HG03095 (cell line): ENCODE results near the gene ADAMTS17.

Experiments used
- ATAC-seq: cut with Tn5 transposase; IDR thresholded peaks from one replicate; pipeline ENCODE4 v1.9.1; 2021; ENCODE audit warnings: moderate library complexity; ENCODE audit not compliant: unreplicated experiment

Gene ADAMTS17

DNA sequence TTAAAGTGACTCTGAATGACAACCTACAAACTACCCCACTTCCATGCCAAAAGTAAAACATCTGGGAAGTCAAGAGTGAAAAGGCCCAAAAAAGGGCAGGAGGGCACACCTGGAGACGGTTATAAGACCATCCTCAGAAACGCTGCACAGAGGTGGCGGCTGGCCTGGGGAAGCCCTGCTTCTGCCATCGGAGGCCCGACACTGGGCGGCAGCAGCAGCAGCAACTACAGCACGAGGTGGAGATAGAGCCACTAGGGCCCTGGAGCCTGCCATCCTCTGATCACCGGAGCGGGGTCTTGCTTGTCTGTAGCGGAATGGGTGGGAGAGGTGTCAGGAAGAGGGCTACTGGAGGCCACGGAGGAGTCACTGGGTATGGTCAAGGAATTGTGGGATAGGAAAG lies 283.3 kb downstream of the ADAMTS17 start:
- no peak for ATAC-seq

DNA sequence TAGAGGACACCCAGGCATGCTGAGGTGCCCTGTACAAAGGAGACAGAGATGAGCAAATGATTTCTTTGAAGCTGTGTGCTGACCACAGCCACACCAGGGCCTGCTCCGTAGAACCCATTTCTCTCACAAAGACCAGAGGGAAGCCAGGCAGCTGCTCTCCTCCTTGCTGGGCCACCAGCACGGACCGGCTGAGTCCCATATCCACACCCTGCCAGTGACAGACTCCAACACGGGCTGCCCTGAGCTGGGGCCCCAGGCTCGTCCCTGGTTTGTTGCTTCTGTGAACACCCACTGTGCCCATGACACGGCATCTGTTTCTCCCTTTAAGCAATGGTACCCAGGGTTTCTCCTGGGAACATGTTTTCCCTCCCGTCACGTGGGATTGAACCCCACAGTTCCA lies 284.5 kb downstream of the ADAMTS17 start:
- ATAC-seq = no peak

DNA sequence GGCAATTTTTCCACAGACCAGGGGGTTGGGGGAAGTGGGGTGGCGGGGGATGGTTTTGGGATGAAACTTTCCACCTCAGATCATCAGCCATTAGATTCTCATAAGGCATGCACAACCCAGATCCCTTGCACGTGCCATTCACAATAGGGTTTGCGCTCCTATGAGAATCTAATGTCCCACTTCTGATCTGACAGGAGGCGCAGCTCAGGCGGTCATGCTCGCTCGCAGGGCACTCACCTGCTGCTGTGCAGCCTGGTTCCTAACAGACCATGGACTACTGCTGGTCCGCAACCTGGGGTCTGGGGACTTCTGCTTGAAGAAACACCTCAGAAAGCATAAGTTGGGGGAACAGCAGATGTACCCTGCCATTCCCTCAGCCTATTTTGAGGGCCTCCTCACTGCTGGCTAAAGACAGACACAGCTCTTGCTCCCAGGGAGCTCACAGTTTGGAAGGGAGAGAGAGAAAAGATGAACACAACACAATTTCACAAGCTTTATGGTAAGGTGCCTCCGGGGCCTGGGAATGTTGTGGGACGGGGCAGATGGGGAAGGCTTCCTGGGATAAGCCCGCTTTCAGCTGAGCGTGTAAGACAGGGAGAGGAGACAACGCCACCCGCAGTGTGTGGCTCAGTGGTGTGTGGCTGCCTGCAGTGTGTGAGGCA lies 285.2 kb downstream of the ADAMTS17 start:
- ATAC-seq = no peak

DNA sequence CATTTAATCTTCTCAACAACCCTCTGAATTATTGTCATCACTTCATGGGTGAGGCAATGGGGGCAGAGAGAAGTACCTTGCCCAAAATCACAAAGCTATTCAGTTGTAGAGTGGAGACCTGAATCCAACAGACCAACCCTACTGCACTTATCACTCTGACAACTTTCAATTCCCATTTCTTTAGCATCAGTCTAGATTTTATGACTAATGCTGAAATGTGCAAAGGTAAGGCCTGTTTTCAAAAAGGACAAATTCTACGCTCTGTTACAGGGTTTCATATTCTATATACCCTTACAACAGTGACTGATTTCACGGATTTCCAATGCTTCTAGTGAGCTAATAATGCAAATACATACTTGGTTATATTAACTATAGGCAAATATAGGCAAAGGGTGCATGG lies 286.0 kb downstream of the ADAMTS17 start:
- no peak for ATAC-seq

DNA sequence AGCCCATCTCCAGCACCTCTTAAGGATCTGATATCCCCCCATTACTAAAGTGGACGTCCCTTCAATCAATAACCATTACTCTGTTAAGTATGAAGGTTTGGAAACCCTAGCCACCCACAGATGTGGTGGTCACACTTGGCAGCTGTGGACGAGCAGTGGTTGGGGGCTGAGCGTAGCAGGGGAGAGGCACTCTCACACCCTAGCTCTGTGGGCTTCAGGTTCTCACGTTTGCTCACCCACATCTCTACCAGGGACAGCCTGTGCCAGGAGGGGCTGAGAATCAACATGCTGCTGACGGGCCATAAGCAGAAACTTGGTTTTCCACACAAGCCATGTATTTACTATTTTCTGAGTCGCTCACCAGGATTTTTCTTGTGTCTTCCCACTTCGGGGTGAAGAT lies 287.2 kb downstream of the ADAMTS17 start:
- ATAC-seq = no peak

DNA sequence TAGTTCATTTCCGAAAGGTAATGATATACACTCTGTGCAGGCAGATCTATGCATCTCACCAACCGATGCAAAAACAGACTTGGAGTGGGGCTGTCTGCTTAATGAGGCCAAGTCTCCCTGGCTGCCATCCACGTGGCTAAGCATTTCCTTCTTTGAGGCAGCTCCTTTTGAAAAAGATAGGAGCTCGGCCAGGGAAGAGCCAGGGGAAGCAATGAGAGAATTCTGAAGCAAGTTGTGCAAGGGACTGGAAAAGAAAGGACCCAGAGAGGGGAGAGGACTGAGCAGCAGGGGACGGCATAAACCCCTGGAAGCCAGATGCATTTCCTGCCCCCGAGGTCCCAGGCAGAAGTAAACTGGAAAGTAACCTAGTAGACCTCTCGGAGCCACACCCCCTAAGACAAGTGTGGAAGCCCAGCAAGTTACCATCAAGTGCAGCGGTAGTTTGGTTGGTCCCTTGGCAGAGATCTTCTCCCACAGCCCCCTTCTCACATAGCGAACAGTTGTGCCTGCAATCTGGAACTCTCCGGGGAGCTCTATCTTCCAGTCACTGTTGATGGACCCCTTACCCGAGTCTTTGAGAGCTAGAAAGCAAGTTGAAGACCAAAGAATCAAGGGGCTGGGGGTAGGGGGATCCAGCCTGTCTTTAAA lies 288.2 kb downstream of the ADAMTS17 start:
- ATAC-seq = no peak

DNA sequence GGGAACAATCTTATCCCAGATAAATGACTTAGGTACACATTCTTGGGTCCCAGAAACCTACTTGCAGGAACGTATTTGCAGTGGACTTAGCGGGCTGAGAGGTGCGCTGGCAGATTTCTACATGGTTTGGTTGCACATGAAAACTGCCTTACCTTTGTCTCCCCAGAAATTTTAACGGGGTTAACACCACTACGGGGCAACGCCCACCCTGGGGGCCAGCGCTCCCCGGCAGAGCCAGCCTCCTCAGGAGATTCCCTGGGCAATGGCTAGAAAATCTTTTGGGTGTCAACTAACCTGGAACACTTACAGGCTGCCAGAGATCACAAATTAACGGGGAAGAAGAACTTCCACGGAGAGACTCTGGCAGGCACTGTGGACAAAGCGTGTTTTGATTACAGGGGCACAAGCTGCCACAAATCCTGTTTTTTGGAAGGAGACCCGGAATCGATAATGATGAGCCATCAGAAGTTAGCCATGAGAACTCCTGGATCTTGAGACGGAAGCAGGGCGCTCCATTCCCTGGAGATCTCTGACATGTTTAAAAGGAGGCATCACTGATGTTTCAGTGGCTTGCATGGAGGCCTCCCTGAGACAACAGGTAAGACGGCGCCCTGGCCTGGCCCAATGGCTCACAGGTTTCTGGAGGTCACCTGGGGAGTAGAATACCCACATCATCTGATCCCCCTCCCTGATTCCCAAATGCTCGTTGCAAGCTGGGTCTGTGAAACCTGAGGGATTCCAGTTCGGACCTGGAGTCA lies 288.9 kb downstream of the ADAMTS17 start:
- ATAC-seq = no peak

DNA sequence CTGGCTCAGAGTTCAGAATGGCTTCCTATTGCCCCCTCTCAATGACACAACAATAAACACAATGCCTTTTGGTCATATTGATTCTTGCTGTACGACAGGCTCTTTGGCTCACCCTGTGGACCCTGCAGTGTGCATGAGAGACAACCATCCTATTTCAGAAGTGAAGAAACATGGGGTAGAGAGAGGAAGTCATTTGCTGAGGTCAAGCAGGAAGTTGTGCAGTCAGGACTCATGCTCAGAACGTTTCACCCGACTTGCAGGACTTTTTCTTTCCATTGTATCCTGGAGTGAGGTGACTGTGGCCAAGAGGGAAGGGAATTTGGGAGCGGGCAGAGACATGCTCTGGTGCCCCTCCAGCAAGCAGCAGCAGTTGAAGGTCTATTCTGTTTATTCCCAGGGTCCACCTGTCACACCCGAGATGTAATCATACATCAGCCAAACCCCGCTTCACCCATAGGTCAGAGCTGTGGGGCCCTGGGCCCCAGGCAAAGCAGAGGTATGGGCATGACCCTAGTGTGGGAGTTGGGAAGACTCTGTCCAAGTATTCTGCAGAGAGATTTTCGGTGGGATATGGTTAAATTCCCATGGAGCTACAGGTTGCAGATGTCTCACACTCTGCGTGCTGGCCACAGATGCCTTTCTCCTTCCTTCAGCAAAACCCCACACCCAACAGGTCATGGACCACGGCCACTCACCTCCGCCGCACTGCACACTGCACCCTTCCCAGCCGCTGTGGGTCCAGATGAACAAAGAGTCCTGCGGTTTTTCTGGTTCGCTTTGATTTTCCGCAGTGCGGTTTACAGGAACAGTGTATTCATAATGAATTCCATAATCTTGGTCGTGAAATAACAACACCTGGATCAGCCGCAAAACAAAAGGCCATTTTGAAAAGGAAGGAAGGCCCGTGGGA lies 290.6 kb downstream of the ADAMTS17 start:
- no peak for ATAC-seq

DNA sequence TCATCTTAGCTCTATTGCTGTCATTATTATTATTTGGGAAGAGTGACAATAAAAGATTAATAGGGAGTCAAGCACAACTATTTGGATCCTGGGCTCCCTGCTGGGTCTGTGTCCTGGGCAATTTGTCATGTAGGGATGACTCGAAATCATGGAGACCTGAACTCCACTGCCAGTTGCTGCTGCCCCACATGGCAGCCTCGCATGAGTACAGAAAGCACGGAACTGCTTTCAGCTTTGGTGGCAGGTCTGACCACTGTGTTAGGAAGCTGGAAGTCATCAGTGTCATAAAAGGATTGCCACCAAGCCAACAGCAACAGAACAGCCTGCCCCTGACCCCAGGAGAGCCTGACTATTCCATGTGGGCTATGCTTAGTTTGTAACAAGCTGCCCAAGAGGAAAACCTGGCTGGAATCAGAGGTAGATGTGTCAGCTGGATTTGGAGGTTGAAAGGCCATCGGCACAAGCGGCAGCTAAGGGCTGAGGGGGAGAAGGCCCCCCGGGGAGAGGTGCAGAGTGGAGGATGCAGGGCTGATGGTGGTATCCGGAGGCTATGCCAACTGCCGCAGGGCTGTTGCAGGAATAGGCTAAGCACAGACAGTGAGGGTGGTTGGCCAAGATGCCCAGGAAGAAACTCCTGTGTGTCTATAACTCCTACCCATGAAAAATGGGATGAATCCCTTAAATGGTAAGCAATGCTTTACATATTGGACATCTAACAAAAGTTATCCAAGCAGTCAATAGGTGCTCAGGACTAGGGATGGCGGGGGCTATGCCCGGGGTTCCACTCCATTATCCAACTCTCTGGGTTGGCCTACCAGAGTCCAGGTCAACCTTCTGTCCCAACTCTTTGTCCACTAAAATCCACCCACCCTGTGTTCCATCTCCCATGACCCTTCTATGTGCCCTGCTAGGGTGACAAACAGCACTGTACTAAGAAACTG lies 291.6 kb downstream of the ADAMTS17 start:
- no peak for ATAC-seq

DNA sequence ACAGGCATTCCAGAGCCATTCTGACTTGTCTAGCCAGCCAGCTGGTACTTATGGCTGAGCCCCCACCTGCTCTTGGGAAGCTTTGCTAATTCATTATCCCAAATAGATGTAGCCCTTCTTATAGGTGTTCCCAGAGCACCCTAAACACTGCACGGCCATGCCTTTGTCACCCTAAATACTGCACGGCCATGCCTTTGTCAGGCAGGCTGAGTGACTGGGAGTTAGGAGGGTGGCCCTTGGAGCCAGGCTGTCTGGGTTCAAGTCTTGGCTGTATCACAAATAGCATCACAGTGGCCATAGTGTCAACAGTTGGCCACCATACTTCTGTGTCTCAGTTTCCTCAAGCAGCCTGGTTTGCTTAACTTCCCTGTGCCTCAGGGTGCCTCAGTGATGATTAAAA lies 292.3 kb downstream of the ADAMTS17 start:
- no peak for ATAC-seq

DNA sequence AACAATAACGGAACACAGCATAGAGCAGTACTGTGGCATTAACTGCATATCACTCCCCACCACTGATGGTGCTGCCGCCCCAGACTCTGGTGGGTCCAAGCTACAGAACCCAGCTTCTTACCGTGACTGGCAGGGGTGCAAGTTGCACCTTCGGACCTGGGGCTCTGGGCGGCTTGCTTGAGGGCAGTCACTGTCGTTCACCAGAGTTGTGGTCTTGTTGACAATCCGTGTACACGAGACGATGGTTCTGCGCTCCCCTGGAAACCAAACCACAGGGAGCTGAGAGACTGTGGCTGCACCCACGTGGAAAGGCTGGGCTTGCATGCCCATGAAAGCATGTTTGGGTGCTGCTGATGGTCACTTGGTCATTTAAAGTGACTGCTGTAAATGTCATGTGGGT lies 293.0 kb downstream of the ADAMTS17 start:
- ATAC-seq = no peak

DNA sequence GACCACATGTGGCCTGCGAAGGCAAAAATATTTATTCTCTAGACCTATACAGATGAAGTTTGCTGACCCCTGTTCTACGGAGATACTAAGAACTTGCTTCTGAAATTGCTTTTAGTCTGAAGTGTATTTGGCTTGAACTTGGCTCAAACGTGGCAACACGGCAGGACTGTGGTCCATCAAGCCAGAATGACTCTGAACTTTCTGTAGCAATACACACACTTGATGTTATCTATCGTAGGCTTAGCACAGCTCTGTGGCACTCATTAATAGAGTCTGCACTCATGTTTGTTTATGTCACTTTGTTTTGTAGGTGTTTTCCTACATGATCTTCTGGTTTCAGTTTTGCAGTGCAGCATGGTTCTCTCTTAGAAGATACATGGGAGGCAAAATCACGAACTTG lies 298.1 kb downstream of the ADAMTS17 start:
- no peak for ATAC-seq

DNA sequence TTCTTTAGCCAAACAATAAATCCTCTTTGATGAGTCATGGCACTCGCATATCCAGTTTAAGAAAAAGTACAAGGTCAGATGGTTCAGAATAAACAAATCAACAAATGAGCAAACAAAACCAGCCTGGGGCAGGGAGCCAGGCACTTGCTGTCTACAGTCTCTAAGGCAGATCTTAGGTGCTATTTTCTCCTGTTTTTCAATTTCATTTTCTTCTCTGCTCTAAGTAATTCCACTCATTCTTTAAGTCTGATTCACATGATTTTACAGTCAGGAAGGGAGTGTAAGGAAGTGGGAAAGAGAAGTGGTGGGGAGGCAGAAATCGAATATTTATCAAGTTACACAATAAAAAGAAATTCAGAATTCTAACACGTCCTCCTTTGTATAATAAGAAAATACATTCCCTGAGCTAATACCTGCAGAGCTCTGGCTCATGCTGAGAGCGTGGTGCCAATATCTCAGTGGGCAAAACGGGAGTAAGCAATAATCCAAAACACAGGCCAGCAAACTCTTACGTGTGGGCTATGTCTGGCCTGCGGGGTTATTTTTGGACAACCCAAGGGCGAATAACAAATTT lies 298.6 kb downstream of the ADAMTS17 start:
- ATAC-seq = no peak

DNA sequence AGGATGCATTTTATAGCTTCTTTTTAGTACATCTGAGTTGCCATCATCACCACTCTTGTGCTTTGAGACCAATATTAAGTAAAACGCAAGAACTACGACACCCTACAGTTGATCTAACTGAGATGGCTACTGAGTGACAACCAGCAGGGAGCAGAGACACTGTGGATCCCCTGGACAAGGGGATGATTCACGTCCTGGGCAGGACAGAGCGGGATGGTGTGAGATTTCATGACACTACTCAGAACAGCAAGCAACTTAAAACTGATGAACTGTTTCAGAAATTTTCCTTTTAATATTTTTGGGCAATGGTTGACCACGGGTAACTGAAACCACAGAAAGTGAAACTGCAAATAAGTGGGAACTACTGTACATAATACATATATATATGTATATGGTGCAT lies 299.2 kb downstream of the ADAMTS17 start:
- ATAC-seq = no peak

DNA sequence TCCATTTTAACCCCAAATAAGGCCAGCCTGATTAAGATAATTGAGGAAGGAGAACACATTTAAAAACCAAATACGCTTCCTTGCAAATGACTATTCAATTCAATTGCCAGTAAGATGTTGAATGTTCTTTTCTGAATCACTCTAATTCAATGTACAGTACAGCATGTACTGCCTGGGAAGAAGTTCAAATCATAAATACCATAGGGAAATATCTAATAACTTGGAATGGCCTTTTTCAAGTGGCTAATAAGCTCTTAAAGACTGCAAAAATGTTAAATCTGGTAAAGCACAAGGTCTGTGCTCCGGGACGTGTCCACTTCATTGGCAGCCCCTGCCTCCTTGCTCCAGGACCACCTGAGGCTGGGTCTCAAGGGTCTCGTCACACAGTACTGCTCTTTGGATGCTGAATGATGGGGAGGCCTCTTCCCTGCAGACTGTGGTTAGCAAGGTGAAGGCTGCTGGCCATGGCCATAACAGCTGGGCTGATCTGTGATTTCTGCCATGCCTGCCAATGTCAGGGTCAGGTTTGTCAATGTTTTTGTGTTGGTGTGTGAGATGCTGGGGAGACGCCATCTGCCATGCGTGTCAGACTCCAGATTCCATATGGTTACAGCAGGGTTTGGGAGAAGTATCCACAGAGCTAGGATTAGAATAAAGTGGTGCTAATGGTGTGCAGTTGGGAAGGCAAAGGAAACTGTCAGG lies 300.5 kb downstream of the ADAMTS17 start:
- ATAC-seq = no peak

DNA sequence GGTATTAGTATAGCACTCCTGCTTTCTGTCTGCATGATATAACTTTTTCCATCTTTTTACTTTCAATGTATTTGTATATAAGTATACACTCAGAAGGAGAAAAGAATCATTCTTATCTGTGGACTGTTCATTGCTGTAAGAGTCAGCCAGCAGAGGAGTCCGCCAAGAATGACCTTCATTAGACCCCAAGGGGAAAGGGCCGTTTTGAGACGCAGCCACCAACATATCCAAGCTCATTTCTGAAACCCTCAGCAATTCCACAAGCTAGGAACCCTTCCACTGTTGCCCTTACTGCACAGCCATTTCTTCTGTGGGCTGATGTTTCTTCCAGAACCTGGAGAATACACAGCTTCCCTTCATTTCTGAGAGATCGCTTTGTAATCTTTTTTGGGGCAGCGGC lies 301.8 kb downstream of the ADAMTS17 start:
- ATAC-seq = no peak

DNA sequence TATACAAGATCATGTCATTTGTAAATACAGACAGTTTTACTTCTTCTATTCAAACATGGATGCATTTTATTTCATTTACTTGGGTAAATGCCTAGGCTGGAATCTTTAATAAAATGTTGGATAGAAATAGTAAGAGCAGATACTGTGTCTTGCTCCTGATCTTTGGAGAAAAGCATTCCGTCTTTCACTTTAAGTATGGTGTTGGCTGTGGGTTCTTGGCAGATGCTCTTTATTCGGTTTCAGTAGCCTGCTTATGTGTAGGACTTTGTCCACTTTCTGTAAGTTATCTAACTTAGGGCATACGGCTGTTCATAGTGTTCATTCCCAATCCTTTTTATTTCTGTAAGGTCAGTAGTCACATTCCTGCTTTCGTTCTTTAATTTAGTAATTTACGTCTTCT lies 303.0 kb downstream of the ADAMTS17 start:
- no peak for ATAC-seq

DNA sequence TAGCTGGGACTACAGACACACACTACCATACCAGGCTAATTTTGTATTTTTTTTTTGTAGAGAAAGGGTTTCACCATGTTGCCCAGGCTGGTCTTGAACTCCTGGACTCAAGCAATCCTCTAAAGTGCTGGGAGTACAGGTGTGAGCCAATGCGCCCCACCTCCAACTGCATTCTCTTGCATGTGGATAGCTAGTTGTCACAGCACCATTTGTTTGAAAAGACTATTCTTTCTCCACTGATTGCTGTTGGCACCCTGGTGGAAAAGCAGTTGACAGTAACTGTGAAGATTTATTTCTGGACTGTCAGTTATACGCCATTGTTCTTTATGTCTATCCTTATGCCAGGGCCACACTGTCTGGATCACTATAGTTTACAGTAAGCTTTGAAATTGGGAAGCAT lies 303.9 kb downstream of the ADAMTS17 start:
- ATAC-seq = no peak

DNA sequence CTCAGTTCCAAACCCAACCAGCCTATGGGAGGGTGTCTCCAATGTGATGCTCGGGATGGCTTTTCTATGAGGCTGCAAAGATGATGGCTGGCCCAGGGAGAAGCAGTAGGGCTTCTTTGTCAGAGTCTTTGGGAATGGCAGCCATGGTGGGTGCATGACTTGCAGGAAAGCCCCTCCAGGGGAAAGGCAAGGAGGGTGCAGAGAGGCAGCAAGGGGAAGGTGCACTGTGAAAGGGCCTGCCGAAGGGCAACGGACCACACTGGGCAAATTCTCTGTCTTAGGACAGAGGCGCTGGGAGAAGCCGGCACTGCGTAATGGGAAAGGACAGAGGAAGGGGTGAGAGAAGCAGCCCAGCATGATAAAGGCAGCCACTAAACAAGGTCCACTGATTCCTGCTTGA lies 305.8 kb downstream of the ADAMTS17 start:
- no peak for ATAC-seq
